Measurements from ENCODE around the gene SLC12A7.
"Not testable (repeated sequence)": the region's sequence is repeated elsewhere in the genome, so short reads cannot be mapped to it uniquely, and the experiment has no call there.

The SLC12A7 gene

DNA sequence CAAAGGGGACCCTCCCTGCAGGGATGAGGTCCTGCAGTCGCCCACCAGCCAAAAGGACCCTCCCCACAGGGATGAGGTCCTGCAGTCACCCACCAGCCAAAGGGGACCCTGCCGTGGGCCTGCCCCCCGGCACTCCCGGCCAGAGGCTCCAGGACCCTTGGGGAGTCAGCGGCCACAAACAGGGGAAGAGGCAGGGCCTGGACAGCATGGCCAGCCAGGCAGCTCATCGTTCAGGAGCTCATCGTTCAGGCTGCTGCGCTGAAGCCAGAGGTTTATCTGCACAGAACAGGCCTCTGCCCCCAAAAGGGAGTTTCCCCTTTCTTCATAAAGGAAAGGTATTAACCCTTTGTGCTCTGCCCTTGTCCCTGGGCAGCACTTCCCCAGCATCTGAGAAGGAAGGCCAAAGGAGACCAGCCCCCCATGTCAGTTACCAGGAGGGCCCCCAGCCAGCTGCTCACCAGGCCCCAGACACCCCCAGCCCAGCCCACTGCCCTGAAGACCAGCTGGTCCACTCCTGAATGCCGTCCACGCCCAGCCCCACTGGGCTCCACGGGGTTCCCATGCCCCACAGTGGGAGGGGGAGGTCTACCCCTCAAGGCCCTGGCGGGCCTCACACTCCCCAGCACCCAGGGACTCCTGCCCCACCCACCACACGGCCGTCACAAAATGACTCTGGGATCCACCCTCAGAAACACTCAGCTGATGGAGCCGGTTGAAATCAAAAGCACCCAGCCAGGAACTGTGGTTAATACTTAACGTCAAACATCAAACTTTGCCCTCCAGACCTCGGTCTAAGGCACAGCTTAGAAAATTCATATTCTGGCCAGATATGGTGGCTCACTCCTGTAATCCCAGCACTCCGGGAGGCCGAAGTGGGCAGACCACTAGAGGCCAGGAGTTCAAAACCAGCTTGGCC lies 6.3 kb downstream of the SLC12A7 start:
- TF ChIP-seq POLR2A (IDR thresholded peaks at IDR 0.05; ENCODE audit: low read depth, low read length) (no peak), POLR2AphosphoS5 (IDR thresholded peaks at IDR 0.05; ENCODE audit: low read depth, low read length) (no peak), TAF1 (IDR thresholded peaks at IDR 0.05; ENCODE audit: borderline replicate concordance, low read depth, low read length) (no peak)
- FAIRE-seq = no peak
- no peak for DNase-seq (ENCODE audit: insufficient read length)

DNA sequence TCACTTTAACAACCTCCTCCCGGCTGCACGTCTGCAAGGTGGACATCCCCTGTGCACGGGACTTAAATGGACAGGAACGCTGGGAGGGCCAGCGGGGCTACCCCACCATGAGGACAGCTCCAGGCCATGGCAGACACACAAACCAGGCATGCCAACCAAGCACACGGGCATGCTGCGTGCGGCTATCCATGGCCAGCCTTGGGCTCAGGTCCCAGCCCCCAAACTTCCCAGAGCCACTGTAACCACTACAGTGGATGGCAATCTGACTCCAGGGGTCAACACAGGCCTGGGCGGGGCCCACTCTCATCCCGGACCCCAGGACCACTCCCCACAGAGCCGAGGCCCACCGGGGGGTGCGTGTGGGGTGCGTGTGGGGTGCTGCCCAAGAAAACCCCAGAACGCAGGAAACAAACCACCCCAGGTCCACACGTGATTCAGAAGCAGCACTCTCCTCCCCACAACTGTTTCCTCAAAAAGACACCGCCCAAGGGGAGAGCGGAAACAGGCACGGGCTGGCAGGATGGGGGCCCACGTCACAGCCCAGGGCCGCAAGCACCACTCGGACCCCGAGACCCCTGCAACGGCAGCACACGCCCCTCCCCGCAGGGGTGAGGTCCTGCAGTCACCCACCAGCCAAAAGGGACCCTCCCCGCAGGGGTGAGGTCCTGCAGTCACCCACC lies 7.4 kb downstream of the SLC12A7 start:
- FAIRE-seq (no peak), DNase-seq (ENCODE audit: insufficient read length) (no peak)

DNA sequence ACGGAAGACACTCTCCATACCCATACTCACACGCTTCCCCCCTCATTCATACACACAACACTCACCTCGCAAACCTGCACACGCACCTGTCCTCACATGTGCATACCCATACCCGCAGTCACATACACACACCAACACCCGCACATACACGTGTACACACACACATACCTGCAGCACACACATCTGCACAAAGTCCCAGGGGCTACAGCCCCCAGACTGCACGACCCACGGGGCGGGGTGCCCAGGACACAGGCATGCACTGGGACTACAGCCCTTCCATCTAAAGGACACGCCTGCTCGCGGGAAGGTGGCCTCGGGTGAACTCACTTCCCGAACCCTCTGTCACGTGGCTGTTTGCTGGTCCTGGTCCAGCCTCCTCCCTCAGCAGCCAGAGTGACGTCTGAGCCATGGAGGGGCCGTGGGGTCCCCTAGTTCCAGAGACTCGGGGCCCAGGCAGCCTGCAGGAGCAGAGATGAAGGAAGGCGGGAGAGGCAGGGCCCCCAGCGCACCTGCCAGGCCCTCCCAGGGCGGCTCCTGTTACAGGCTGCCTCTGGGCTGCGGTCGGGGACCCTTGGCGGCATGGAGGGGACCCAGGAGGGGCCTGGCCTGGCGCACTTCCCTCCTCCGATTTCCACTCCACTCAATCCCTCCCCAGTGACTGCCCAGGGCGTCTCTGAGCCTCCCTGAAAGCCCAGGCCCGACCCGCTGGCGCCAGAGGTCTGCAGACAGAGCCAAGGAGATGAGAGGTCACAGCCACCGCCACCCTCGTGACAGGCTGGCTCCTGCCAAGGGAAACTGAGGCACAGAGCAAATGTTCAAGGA lies 8.1 kb downstream of the SLC12A7 start:
- FAIRE-seq (no peak), DNase-seq (ENCODE audit: insufficient read length) (no peak)
- TF ChIP-seq POLR2AphosphoS5 (IDR thresholded peaks at IDR 0.05; ENCODE audit: low read depth, low read length) = no peak
- TF ChIP-seq POLR2A (IDR thresholded peaks at IDR 0.05; ENCODE audit: low read depth, low read length) = no peak
- no peak for TF ChIP-seq TAF1 (IDR thresholded peaks at IDR 0.05; ENCODE audit: borderline replicate concordance, low read depth, low read length)

More for the DNA sequence above, 7.4 kb downstream of the SLC12A7 start:
- TF ChIP-seq POLR2AphosphoS5 (IDR thresholded peaks at IDR 0.05; ENCODE audit: low read depth, low read length) (no peak), POLR2A (IDR thresholded peaks at IDR 0.05; ENCODE audit: low read depth, low read length) (no peak), TAF1 (IDR thresholded peaks at IDR 0.05; ENCODE audit: borderline replicate concordance, low read depth, low read length) (no peak)

DNA sequence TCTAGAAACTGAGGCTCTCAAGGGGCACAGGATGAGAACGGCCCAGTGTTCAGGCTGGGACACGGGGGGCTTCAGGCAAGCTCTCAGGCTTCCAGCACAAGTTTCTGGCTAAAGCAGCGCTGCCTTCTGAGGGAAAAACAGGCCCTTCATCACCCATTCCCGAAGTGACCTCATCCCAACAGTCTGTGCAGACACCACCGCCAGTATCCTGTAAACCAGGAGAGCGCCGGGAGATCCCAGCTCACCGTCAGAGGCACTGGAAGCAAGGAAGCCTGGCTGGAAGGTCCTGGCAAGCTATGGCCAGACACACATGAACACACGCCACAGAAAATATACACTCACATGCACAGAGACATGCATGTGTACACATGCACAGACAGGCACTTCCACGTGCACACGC lies 8.8 kb downstream of the SLC12A7 start:
- no peak for DNase-seq (ENCODE audit: insufficient read length)
- no peak for TF ChIP-seq POLR2AphosphoS5 (IDR thresholded peaks at IDR 0.05; ENCODE audit: low read depth, low read length)
- no peak for TF ChIP-seq TAF1 (IDR thresholded peaks at IDR 0.05; ENCODE audit: borderline replicate concordance, low read depth, low read length)
- TF ChIP-seq POLR2A (IDR thresholded peaks at IDR 0.05; ENCODE audit: low read depth, low read length) = no peak
- no peak for FAIRE-seq

DNA sequence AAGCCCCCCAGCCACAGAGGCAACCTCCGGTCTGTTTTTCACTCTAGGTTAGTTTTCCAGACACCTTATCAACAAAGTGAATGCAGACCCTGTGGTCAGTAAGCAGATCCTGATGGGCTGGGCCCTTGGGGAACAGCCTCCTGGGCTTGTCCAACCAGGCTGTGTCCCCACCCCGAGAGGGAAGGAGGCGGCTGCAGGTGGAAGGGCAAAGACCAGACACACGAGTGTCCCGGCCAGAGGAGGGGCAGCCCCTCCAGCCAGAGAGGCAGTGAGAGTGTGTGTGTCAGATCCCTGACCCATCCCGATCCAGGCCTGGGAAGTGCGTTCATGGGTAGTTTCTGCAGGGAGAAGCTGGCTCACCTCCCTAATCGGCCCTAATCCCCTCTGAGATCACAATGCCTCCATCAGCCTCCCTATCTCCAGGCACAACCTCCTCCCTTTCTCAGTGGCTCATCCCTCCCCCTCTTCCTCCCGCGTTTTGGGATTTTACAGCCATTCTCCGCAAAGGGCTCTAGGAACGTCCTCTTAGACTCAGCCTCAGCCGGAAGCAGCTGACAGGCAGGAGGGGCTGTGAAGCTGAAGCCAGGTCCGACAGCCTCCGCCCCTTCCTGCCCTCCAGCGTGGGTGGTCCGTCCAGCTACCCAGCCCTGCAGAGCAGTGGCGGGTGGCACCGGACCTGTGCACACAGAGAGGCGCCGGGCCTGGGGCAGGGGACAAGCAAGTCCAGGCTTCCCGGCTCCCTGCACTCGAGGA lies 9.7 kb downstream of the SLC12A7 start:
- no peak for TF ChIP-seq POLR2A (IDR thresholded peaks at IDR 0.05; ENCODE audit: low read depth, low read length)
- no peak for TF ChIP-seq TAF1 (IDR thresholded peaks at IDR 0.05; ENCODE audit: borderline replicate concordance, low read depth, low read length)
- no peak for TF ChIP-seq POLR2AphosphoS5 (IDR thresholded peaks at IDR 0.05; ENCODE audit: low read depth, low read length)
- FAIRE-seq = no peak
- no peak for DNase-seq (ENCODE audit: insufficient read length)

DNA sequence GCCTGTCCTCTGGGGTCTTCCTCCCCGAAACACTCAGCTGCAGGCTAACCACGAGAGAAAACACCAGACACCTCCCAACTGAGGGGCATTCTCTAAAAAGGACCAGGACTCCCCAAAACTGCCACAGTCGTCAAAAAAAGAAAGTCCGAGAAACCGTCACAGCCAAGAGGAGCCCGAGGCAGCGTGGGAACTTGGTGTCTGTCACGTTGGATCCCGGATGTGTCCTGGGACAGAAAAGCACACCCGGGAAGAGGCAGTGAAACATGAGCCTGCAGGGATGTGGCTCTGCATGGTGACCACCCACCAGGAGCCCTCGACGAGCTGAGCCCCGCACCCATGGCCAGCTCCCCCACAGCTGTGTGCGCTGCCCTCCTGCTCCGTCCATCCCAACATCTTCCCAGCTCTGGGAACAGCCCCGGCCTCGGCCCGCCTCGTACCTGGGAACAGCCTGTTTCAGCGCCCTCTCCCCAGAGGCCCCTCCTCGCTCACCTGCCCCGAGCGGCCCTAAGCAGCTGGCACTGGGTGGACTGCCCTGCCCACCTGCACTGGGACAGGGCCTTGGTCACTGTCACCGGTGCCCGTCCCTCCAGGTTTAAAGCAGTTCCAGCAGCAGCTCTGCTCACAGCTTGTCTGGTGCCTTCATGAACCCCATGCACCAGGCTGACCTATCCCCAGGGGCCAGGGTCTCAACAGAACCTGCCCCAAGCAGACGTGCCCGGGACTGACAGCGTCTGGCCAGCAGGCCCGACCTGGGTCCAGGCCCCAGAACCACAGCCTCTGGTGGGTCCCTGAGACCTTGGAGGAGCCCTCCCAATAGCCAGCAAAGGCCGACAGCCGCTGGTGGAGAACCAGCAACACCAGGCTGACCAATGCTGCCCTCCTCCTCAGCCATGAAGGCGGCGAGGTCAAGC lies 10.9 kb downstream of the SLC12A7 start:
- TF ChIP-seq TAF1 (IDR thresholded peaks at IDR 0.05; ENCODE audit: borderline replicate concordance, low read depth, low read length) = no peak
- no peak for TF ChIP-seq POLR2A (IDR thresholded peaks at IDR 0.05; ENCODE audit: low read depth, low read length)
- no peak for TF ChIP-seq POLR2AphosphoS5 (IDR thresholded peaks at IDR 0.05; ENCODE audit: low read depth, low read length)
- DNase-seq (ENCODE audit: insufficient read length) (no peak), FAIRE-seq (no peak)

DNA sequence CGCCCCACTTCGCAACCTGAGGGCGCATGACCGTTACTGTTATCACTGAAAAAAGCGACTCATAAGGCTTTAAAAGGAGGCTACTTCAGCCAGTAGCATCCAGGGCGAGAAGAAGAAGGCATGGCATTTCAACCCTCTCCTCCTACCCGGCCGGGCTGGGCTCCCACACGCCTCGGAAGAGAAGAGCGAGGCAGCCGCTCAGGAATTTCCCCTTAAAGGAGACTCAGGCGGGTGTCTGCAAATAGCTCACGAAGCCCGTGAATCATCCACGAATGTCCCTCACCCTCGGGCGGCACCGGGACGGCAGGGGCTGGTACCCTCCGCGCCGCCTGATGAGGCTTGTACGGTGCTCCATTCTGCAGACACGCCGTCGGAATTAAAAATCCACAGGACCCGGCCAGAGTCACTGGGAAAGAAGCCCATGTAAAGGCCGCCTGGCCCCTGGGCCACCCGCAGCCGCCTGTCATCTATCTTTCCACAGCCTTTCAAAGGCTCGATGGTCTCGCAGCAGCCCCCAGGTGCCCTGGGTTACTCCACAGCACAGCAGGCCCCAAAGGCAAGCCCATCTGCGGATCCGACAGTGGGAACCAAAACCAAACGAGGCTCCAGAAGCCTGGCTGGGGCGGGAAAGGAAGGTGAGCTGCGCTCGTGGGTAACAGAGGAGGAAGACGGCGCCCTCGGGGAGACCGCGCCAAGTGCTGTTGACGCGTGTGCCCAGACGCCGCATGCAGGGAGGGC lies 11.8 kb downstream of the SLC12A7 start:
- FAIRE-seq = no peak
- DNase-seq (ENCODE audit: insufficient read length) = no peak
- TF ChIP-seq POLR2AphosphoS5 (IDR thresholded peaks at IDR 0.05; ENCODE audit: low read depth, low read length) (no peak), POLR2A (IDR thresholded peaks at IDR 0.05; ENCODE audit: low read depth, low read length) (no peak), TAF1 (IDR thresholded peaks at IDR 0.05; ENCODE audit: borderline replicate concordance, low read depth, low read length) (no peak)

DNA sequence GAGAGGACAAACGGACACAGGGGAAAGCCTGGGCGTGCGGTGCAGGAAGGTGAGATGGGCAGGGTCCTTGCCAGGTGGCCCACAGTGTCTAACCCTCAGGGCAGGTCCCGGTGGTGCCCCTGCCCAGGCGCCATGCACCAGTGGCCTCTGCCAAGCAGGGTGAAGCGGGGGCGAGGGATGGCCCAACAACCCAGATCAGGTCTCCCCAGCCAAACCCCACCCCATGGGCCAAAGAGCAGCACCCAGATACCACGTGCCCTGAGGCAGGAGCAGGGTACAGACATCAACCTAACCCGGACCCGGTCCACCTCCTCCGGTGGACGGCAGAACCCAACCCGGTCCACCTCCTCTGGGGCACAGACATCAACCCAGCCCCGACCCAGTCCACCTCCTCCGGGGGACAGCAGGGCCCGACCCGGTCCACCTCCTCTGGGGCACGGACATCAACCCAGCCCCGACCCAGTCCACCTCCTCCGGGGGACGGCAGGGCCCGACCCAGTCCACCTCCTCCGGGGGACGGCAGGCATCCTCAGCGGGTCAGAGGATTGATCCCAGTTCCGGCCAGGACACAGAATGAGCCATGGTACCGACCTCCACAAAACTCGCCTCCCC lies 12.8 kb downstream of the SLC12A7 start:
- DNase-seq (ENCODE audit: insufficient read length) = no peak
- FAIRE-seq = no peak
- TF ChIP-seq POLR2A (IDR thresholded peaks at IDR 0.05; ENCODE audit: low read depth, low read length) (no peak), TAF1 (IDR thresholded peaks at IDR 0.05; ENCODE audit: borderline replicate concordance, low read depth, low read length) (no peak), POLR2AphosphoS5 (IDR thresholded peaks at IDR 0.05; ENCODE audit: low read depth, low read length) (no peak)

DNA sequence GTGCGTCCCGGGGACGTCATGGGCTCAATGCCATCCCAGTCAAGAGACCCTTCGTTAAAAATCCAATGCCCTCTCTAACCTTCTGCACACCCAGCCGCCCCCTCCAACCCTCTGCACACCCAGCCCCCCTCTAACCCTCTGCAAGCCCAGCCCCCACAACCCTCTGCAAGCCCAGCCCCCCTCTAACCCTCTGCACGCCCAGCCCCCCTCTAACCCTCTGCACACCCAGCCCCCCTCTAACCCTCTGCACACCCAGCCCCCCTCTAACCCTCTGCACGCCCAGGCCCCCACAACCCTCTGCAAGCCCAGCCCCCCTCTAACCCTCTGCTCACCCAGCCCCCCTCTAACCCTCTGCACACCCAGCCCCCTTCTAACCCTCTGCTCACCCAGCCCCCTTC lies 13.9 kb downstream of the SLC12A7 start:
- DNase-seq (ENCODE audit: insufficient read length); FAIRE-seq: not testable (repeated sequence)
